Measurements from ENCODE around the gene HYDIN.

The HYDIN gene

DNA sequence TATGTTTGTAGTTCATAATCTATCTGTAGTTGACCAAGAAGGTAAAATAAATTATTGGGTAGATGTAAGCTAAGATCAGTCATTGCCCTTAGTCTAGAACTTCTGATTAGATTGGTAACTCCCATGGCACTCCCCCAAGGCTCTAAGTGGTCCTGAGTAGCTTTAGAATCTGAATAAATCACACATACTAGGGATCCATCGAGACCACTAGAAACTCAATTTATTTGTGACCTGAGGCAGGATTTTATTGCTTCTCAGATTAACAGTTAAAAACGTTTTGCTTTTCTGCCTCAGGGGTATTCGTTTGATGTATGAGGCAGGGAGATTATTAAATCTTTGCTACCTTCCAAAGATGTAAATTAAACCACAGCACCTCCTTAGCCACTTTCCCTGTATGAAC is 33.8 kb upstream of the HYDIN start:
- no peak for TF ChIP-seq PPARA (CRISPR knock-in tag; IDR thresholded peaks at IDR 0.05; ENCODE audit: borderline replicate concordance)
- TF ChIP-seq ISL1 (CRISPR knock-in tag; IDR thresholded peaks at IDR 0.05) = no peak
- TF ChIP-seq ZC3H10 (CRISPR knock-in tag; IDR thresholded peaks at IDR 0.05) = no peak
- TF ChIP-seq TCF4 (CRISPR knock-in tag; IDR thresholded peaks at IDR 0.05; ENCODE audit: borderline replicate concordance) = no peak
- TF ChIP-seq CSDC2 (CRISPR knock-in tag; IDR thresholded peaks at IDR 0.05) = no peak
- no peak for TF ChIP-seq TOX (CRISPR knock-in tag; IDR thresholded peaks at IDR 0.05; ENCODE audit: borderline replicate concordance)
- no peak for TF ChIP-seq TSHZ2 (CRISPR knock-in tag; IDR thresholded peaks at IDR 0.05)
- TF ChIP-seq SNAI2 (CRISPR knock-in tag; IDR thresholded peaks at IDR 0.05) = no peak
- no peak for TF ChIP-seq ZNF8 (CRISPR knock-in tag; IDR thresholded peaks at IDR 0.05)
- TF ChIP-seq ZNF70 (CRISPR knock-in tag; IDR thresholded peaks at IDR 0.05) = no peak
- TF ChIP-seq OSR1 (CRISPR knock-in tag; IDR thresholded peaks at IDR 0.05) = no peak
- no peak for TF ChIP-seq ZFP3 (CRISPR knock-in tag; IDR thresholded peaks at IDR 0.05)
- no peak for TF ChIP-seq ESRRG (CRISPR knock-in tag; IDR thresholded peaks at IDR 0.05)
- TF ChIP-seq, protein P1, sequence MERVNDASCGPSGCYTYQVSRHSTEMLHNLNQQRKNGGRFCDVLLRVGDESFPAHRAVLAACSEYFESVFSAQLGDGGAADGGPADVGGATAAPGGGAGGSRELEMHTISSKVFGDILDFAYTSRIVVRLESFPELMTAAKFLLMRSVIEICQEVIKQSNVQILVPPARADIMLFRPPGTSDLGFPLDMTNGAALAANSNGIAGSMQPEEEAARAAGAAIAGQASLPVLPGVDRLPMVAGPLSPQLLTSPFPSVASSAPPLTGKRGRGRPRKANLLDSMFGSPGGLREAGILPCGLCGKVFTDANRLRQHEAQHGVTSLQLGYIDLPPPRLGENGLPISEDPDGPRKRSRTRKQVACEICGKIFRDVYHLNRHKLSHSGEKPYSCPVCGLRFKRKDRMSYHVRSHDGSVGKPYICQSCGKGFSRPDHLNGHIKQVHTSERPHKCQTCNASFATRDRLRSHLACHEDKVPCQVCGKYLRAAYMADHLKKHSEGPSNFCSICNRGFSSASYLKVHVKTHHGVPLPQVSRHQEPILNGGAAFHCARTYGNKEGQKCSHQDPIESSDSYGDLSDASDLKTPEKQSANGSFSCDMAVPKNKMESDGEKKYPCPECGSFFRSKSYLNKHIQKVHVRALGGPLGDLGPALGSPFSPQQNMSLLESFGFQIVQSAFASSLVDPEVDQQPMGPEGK (CRISPR knock-in tag; IDR thresholded peaks at IDR 0.05; ENCODE audit: borderline replicate concordance) = no peak
- TF ChIP-seq BACH2 (CRISPR knock-in tag; IDR thresholded peaks at IDR 0.05; ENCODE audit: borderline replicate concordance) = no peak
- TF ChIP-seq CSRNP3 (CRISPR knock-in tag; IDR thresholded peaks at IDR 0.05) = no peak
- no peak for TF ChIP-seq GLIS3 (CRISPR knock-in tag; IDR thresholded peaks at IDR 0.05)
- no peak for TF ChIP-seq ARNTL (CRISPR knock-in tag; IDR thresholded peaks at IDR 0.05; ENCODE audit: borderline replicate concordance, low read depth)
- TF ChIP-seq, protein P2, sequence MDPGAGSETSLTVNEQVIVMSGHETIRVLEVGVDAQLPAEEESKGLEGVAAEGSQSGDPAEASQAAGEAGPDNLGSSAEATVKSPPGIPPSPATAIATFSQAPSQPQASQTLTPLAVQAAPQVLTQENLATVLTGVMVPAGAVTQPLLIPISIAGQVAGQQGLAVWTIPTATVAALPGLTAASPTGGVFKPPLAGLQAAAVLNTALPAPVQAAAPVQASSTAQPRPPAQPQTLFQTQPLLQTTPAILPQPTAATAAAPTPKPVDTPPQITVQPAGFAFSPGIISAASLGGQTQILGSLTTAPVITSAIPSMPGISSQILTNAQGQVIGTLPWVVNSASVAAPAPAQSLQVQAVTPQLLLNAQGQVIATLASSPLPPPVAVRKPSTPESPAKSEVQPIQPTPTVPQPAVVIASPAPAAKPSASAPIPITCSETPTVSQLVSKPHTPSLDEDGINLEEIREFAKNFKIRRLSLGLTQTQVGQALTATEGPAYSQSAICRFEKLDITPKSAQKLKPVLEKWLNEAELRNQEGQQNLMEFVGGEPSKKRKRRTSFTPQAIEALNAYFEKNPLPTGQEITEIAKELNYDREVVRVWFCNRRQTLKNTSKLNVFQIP (CRISPR knock-in tag; IDR thresholded peaks at IDR 0.05; ENCODE audit: borderline replicate concordance, low read depth) = no peak
- no peak for TF ChIP-seq RARB (CRISPR knock-in tag; IDR thresholded peaks at IDR 0.05)
- no peak for ATAC-seq

DNA sequence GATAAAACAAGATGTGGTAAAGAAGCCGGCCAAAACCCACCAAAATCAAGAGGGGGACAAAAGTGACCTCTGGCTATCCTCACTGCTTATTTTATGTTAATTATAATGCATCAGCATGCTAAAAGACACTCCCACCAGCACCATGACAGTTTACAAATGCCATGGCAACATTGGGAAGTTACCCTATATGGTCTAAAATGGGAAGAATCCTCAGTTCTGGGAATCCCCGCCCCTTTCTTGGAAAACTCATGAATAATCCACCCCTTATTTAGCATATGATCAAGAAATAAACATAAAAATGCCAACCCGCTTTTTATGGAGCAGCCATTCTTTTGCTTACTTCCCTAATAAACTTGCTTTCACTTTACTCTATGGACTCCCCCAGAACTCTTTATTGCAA is 33.1 kb upstream of the HYDIN start:
- ATAC-seq = no peak
- TF ChIP-seq RARB (CRISPR knock-in tag; IDR thresholded peaks at IDR 0.05) (no peak), OSR1 (CRISPR knock-in tag; IDR thresholded peaks at IDR 0.05) (no peak), ESRRG (CRISPR knock-in tag; IDR thresholded peaks at IDR 0.05) (no peak), ZFP3 (CRISPR knock-in tag; IDR thresholded peaks at IDR 0.05) (no peak), ARNTL (CRISPR knock-in tag; IDR thresholded peaks at IDR 0.05; ENCODE audit: borderline replicate concordance, low read depth) (no peak), ZNF565 (CRISPR knock-in tag; conservative IDR thresholded peaks at IDR 0.05; ENCODE audit: low read depth) (no peak), ZNF8 (CRISPR knock-in tag; IDR thresholded peaks at IDR 0.05) (no peak), BACH2 (CRISPR knock-in tag; IDR thresholded peaks at IDR 0.05; ENCODE audit: borderline replicate concordance) (no peak), TOX (CRISPR knock-in tag; IDR thresholded peaks at IDR 0.05; ENCODE audit: borderline replicate concordance) (no peak), CSDC2 (CRISPR knock-in tag; IDR thresholded peaks at IDR 0.05) (no peak), PPARA (CRISPR knock-in tag; IDR thresholded peaks at IDR 0.05; ENCODE audit: borderline replicate concordance) (no peak), TSHZ2 (CRISPR knock-in tag; IDR thresholded peaks at IDR 0.05) (no peak), TCF4 (CRISPR knock-in tag; IDR thresholded peaks at IDR 0.05; ENCODE audit: borderline replicate concordance) (no peak), ZC3H10 (CRISPR knock-in tag; IDR thresholded peaks at IDR 0.05) (no peak), ZFP30 (CRISPR knock-in tag; IDR thresholded peaks at IDR 0.05) (no peak), ZNF70 (CRISPR knock-in tag; IDR thresholded peaks at IDR 0.05) (no peak), GLIS3 (CRISPR knock-in tag; IDR thresholded peaks at IDR 0.05) (no peak)
- TF ChIP-seq, protein P2 (CRISPR knock-in tag; IDR thresholded peaks at IDR 0.05; ENCODE audit: borderline replicate concordance, low read depth) = no peak
- TF ChIP-seq, protein P1 (CRISPR knock-in tag; IDR thresholded peaks at IDR 0.05; ENCODE audit: borderline replicate concordance) = no peak

Measured in SK-N-SH treated with all-trans-retinoic acid at 6 μM for 48 hours (cell line).